ENCODE measurements around the gene CDCA5.

The CDCA5 gene

GRCh38 chr11:65104628-65105027, 20.8 kb upstream of the CDCA5 start:
- no peak for DNase-seq

GRCh38 chr11:65103476-65103875, 19.6 kb upstream of the CDCA5 start:
- no peak for DNase-seq

DNA sequence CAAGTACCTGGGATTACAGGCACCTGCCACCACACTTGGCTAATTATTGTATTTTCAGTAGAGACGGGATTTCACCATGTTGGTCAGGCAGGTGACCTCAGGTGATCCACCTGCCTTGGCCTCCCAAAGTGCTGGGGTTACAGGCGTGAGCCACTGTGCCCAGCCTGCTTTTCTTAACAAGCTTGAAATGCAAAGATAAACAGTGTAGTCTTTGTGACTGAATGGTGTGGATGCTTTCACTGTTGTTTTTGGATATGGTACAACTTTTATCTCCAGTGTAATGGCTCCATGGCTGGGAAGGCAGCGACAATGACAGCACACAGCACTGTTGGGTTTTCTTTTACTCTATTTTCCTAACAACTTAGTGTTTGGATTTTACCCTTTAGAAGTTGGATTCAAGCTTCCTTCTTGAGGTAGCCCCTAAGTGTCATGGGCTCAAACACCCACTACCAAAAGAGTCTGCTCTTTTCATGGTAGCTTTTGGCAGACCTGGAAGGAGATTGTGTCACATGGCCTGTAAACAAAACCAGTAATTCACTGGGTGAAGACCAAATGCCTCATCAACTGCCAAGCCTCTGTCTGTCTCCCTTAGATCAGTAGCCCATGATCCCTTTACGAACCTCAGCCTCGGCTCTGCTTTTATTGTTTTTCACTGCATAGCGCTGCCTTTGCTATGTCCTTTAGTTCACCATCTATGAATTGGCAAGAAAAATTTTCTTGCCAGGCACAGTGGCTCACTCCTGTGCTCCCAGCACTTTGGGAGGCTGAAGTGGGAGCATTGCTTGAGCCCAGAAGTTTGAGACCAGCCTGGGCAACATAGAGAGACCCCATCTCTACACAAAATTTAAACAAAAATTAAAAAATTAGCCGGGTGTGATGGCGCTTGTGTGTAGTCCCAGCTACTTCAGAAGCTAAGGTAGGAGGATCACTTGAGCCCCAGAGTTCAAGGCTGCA, 18.6 kb upstream of the CDCA5 start:
- DNase-seq: no peak

DNA sequence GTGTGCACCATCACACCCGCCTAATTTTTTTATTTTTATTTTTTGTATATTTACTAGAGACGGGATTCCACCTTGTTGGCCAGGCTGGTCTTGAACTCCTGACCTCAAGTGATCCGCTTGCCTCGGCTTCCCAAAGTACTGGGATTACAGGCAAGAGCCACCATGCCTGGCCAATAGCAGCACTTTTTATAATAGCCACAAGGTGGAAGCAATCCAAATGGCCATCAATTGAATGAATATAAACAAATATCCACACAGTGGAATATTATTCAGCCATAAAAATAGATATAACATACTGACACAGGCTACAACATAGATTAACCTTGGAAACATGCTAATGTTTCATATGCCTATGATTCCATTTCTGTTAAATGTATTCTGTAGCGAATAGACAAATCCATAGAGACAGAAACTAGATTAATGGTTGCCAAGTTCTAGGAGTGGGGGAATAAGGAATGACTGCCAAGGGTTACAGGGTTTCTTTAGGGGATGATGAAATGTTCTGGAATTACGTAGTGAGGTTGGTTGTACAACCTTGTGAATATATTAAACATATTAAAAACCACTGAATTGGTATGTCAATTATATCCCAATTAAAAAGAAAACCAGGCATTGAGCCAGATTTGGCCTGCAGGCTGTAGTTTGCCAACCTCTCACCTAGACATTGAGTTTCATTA, 17.0 kb upstream of the CDCA5 start:
- DNase-seq: no peak

- no peak for DNase-seq
Observed at GRCh38 chr11:65096926-65097325, 13.1 kb upstream of the CDCA5 start.

DNA sequence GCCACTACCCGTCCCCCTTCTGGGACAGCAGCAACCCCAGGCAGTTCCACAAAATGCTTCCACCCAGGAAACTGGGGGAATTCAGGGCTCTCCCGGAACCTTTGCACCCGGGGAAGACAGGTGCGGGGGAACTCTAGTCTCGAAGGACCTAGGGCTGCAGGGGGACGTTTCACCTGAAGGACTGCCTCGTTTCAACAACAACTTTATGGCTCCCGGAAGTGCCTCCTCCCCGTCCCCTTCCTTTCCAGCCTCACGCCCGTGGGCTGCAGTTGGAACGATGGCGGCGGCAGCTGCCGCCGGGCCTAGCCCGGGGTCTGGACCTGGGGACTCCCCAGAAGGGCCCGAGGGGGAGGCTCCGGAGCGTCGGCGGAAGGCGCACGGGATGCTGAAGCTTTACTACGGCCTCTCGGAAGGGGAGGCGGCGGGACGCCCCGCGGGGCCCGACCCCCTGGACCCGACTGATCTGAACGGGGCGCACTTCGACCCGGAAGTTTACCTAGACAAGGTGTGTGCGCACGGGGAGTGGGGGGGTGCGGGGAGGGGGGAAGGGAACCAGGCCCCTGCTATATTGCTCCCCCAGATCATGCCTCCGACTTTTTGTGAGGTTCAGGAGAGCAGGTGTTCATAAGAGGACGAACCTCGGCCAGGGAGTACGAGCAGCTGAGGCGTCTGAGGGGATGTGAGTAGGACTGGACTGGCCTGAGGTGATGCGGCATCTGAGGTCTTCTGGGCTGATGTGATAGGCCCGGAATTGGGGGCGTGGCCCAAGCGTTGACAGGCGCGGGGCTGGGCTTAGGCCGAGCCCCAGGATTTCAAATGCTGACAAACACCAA, 12.3 kb upstream of the CDCA5 start, which contains the start of gene VPS51:
VPS51 (plus strand) TSS at position 241 of the 833 bp plus-strand sequence; CDS start at position 278, 37 bp downstream.
- peak; percentile 61 to 75 (median 68) for DNase-seq

DNA sequence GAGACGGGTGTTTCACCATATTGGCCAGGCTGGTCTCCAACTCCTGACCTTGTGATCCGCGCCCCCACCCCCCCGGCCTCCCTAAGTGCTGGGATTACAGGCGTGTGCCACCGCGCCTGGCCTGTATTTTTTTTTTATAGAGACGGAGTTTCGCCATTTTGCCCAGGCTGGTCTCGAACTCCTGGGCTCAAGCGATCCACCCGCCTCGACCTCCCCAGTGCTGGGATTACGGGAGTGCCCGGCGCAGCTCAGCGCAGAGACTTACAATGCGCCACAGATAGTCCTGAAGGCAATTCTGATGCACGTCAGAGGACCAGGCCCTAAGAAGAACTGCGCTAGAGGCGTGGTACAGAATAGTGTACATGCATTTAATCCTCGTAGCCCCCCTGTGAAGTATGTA, 11.6 kb upstream of the CDCA5 start:
- no peak for DNase-seq

- DNase-seq: no peak
Observed at GRCh38 chr11:65090628-65091027, 6.8 kb upstream of the CDCA5 start.

DNA sequence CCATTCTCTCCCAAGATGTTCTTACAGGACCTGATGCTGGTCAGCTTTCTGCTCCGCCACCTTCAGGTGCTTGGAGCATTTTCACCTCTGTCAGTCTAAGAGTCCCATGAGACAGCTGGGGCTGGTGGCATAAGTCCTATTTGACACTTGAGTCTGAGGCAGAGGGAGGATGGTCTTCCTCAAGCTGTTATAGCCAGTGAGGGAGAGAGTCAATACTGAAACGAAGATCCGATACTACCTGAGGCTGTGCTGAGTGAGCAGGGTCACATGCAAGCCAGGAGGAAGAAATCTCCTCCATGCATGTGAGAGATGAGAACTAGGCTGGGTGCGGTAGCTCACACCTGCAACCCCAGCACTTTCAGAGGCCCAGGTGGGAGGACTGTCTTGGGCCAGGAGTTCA, 5.8 kb upstream of the CDCA5 start:
- DNase-seq: no peak

DNA sequence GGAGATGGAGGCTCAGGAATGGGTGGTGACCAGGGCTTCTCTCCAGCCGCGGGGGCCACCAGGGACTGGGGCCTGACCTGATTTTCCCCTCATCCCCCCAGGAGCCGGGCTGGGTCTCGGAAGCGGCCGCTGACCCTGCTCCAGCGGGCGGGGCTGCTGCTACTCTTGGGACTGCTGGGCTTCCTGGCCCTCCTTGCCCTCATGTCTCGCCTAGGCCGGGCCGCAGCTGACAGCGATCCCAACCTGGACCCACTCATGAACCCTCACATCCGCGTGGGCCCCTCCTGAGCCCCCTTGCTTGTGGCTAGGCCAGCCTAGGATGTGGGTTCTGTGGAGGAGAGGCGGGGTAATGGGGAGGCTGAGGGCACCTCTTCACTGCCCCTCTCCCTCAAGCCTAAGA, 4.0 kb upstream of the CDCA5 start:
- DNase-seq: no peak

- no peak for DNase-seq
Observed at GRCh38 chr11:65087216-65087615, 3.4 kb upstream of the CDCA5 start.

DNA sequence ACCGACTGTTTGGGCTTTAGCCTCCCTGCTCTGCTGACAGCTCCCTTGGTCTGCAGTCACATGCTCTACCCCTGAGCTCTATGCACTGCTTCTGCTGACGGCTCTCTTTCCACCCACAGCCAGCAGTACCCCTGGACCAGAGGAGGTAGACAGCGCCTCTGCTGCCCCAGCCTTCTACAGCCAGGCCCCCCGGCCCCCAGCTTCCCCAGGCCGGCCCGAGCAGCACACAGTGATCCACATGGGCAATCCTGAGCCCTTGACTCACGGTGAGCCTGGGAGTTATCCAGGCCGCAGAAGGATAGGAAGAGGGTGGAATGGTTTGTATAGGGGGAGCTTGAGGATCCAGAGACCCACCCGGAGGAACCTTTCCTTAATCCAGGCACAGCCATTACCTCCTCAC, 3.0 kb upstream of the CDCA5 start:
- no peak for DNase-seq

GRCh38 chr11:65085446-65085845, 1.6 kb upstream of the CDCA5 start:
- no peak for DNase-seq

DNA sequence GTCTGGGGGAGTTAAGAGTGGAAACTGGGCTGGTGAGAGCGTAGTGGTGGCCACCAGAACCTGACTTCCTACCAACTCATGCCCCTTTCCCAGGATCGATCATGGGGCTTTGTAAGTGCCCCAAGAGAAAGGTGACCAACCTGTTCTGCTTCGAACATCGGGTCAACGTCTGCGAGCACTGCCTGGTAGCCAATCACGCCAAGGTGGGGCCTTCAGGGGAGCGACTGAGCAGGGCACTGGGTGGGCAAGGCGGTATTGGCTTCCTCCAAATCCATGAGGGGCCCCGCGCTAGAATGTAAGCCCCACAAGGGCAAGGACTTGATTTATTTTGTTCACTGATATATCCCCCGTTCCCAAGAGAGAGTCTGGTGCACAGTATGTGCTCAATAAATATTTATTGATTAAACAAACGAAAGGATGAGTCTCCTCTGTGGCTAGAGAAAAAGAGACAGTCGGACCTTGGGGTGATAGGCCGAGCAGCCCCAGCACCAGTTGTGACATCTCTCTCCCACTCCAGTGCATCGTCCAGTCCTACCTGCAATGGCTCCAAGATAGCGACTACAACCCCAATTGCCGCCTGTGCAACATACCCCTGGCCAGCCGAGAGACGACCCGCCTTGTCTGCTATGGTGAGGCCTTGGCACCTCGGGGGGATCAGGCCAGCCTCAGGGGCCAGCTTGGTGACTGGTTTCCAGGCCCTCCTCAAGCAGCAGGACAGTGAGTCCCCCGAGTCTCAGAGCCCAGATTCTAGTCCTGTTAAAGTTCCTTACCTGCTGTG, 947 bp upstream of the CDCA5 start:
- no peak for DNase-seq

DNA sequence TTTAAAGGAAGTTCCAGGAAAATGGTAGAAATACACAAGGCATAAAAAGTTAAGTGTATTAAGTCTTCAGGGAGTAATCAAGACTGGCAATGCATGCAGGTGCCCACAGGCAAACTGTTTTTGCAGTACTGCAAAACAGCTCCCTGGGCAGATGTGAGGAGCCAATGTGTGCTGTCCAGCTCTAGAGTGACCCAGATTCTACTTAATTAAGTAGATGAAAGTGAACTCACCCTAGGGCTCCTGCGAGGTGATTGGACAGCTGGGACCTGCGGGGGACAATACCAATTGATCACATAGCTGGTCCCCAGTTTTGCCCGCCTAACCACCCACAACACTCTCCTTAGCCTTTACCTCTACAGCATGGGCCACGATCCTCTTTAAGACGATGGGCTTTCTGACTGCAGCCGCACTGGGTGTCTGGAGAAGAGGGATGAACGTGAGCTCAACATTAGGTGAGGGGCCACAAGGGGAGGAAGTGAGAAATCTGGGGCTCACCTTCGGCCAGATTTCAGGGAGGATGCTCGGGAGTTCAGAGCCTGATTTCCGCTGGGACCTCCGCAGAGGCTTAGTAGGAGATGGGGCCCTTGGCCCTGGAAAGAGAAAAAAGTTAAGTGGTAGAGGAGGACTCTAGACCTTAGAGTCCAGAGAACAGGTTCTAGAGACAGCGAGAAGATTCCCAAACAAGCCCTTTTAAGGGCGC, 556 bp downstream of the CDCA5 start:
- DNase-seq: no peak

DNA sequence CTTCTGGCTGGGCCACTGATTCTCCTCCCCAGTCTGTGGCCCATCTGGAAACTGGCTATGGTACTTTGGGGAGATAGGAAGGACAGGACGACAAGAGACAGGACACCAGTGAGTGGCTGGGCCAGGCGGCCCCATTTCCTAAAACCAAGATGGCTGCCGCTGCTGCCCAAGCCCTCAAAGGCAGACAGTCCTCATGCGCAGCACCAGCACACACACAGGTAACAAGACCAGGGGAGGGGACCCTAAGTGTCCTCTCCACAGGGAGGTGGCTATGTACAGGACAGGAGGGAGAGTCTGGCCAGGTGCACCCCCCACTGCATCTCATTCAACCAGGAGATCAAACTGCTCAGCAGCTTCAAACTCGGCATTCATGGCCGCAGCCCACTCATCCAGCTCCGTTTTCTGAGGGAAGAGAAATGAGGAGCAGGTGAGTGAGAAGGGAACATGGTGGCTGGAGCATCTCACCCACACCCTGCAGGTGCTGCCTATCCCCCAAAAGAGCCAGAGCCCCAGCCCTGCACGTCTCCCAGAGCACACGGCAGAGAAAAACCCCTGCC, 5.0 kb downstream of the CDCA5 start:
- no peak for DNase-seq

DNA sequence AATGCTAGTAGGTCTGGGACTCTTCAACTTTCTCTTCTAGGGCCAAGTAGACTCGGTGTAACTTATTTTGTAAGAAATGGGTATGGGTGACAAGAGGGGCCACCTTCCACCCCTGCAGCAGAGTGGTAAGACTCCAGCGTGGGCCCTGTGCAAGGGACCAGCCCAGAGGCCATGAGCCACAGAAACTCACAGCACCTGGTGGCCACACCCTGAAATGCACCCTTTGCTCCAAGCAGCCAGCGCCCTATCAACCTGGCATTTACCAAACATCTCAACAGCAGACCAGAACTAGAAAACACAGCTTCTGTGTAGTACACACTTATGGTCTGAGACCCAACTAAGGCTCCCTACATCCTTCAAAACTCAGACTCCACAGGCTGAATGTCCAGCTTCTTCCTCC, 5.7 kb downstream of the CDCA5 start:
- peak; percentile 36 to 66 (median 58) for DNase-seq

- DNase-seq: no peak
Observed at GRCh38 chr11:65077451-65077850, 6.4 kb downstream of the CDCA5 start.

DNA sequence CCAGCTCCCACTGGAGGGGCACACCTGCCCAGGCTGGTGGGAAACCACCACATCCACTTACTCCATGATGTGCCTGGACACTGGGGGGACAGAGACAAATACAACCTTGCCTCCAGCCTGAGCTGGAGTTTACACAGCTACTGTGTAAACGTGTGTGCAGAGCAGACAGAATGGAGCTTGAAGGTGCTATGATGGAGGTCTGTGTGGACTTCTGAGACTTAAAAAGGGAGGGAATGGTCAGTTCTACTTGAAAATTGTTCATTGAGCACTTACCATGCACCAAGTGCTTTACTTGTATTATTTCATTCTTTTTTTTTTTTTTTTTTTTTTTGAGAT, 11.2 kb downstream of the CDCA5 start:
- DNase-seq: no peak

DNA sequence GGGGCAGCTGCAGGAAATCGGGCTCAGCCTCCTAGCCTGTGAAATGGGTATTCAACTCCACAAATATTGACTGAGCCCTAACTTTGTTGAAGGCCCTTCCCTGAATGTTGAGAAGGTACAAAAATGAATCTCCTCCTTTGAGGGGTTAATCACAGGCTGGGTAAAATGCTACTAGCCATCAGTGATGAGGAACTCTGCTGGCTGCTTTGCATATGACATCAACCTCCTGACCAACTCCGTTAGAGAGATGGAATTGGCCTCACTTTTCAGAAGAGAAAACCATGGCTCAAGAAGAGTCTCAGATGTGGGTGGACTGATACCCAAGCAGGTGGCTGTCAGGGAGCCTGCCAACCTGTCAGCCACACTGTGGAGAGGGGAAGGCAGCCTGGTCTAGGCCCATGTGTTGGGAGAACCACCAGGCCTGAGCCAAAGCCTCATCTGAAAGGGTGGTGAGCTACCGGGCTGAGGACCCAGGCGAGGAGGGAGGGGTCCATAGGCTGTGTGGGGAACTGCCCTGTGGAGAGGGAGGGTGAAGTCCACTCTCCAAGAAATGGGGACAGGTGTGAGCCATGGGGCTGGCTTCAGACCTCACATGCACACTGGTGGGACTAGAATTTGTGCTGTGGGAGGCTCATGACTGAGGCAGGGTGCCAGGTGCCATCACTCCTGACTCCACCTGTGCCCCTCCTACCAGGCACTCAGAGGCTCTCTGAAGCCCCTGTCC, 11.8 kb downstream of the CDCA5 start:
- no peak for DNase-seq

DNA sequence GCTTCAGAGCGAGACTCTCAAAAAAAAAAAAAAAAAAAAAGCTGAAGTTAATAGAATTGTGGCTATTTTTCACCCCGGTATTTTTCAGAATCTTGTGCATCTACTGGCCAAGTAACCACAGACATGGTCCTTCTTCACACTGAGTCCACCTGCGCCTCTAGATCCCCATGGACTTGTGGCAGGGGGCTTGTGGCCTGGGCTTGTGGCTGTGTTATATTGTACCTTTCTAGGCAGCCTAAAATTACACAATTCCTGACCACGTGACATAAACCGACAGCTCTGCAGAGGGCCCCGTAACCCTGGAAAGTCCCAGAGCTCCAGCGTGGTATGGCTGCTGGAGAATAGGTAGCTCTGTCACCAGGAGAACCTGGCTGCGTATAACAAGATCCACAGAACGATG, 14.6 kb downstream of the CDCA5 start:
- no peak for DNase-seq
